Neural progenitor cell (in vitro differentiated cells): ENCODE results near the gene RNF167.

Source experiments
- CTCF ChIP-seq: fragments of 200-600 bp; sonication (generic); IDR thresholded peaks from 2 replicates; pipeline ENCODE4 v1.5.1; 2017; ENCODE audit warnings: antibody characterized with exemption, mild to moderate bottlenecking
- EZH2 ChIP-seq: fragments of 200-600 bp; sonication (generic); IDR thresholded peaks from 2 replicates; pipeline ENCODE4 v1.6.1; 2017; ENCODE audit warnings: antibody characterized with exemption, mild to moderate bottlenecking, moderate library complexity
- EZH2phosphoT487 ChIP-seq: fragments of 200-600 bp; sonication (generic); IDR thresholded peaks from 2 replicates; pipeline ENCODE4 v1.6.1; 2017; ENCODE audit warnings: antibody characterized with exemption

- TF ChIP-seq CTCF (no peak), EZH2 (no peak), EZH2phosphoT487 (no peak)
Observed at GRCh38 chr17:4959261-4959965, 19.3 kb downstream of the RNF167 start.
